ENCODE measurements around the gene KSR2.

Gene KSR2

DNA sequence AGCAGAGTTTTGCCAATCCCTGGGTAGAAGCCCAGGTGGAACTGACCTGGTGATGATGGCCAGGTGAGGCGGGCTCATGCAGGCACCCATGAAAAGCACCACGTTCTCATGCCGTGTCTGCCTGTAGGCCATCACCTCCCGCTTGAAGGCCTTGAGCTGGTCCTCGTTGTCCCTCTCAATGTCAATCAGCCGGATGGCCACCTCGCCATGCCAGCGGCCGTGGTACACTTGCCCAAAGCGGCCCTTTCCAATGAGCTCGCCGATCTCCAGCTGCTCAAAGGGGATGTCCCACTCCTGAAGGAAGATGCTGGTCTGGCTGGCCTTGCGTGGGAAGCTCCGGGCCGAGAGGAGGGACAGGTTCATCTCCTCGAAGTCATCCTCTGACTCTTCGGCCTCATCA lies 444.0 kb downstream of the KSR2 start:
- no peaks in the 10 kb centered on the region for H3K79me2 ChIP-seq (ENCODE audit: insufficient read depth, low read length)
- H3K27ac ChIP-seq (ENCODE audit: low read depth, low read length, poor library complexity, severe bottlenecking) = no peak overlapping the region
- no peaks in the 10 kb centered on the region for H3K4me1 ChIP-seq (ENCODE audit: insufficient read depth, low read length, severe bottlenecking)
- H2AFZ ChIP-seq (ENCODE audit: low read length) = no peak overlapping the region
- H3K9me3 ChIP-seq (ENCODE audit: low read length) = no peaks in the 10 kb centered on the region
- H4K20me1 ChIP-seq (ENCODE audit: insufficient read depth, low read length) = no peaks in the 10 kb centered on the region
- H3K27me3 ChIP-seq (ENCODE audit: insufficient read depth, low read length) = no peaks in the 10 kb centered on the region
- no peaks in the 10 kb centered on the region for H3K36me3 ChIP-seq (ENCODE audit: insufficient read depth, low read length)
- no peaks in the 10 kb centered on the region for H3F3A ChIP-seq (ENCODE audit: insufficient read depth, low read length)
- H3K9me2 ChIP-seq (ENCODE audit: low read depth, low read length) = no peaks in the 10 kb centered on the region
- H3K4me2 ChIP-seq (ENCODE audit: low read length) = no peak overlapping the region
- TF ChIP-seq, protein P1, sequence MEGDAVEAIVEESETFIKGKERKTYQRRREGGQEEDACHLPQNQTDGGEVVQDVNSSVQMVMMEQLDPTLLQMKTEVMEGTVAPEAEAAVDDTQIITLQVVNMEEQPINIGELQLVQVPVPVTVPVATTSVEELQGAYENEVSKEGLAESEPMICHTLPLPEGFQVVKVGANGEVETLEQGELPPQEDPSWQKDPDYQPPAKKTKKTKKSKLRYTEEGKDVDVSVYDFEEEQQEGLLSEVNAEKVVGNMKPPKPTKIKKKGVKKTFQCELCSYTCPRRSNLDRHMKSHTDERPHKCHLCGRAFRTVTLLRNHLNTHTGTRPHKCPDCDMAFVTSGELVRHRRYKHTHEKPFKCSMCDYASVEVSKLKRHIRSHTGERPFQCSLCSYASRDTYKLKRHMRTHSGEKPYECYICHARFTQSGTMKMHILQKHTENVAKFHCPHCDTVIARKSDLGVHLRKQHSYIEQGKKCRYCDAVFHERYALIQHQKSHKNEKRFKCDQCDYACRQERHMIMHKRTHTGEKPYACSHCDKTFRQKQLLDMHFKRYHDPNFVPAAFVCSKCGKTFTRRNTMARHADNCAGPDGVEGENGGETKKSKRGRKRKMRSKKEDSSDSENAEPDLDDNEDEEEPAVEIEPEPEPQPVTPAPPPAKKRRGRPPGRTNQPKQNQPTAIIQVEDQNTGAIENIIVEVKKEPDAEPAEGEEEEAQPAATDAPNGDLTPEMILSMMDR (IDR thresholded peaks at IDR 0.05; ENCODE audit: low read length) = no peak
- TF ChIP-seq EZH2 (IDR thresholded peaks at IDR 0.05; ENCODE audit: borderline replicate concordance, low read length) = no peak
- no peak overlapping the region for H3K4me3 ChIP-seq (ENCODE audit: low read depth, low read length, poor library complexity, severe bottlenecking)
- no peak overlapping the region for H3K9ac ChIP-seq (ENCODE audit: low read length)

DNA sequence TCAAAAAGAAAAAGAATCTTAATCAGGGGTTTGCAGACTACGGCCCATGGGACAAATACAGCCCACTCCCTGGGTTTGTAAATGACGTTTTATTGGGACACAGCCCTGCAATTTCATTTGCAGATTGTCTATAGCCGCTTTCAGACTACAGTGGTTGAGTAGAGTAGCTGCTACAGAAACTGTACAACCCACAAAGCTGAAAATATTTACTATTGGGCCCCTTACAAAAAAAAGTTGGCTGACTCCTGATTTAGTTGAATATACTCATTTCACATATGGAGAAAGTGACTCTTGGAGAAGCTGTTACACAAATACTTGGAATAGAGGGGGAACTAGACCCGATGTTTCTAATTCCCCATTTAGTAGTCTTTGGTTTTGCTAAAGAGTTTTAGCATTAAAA lies 444.8 kb downstream of the KSR2 start:
- H3K9ac ChIP-seq (ENCODE audit: low read length) = no peak overlapping the region
- no peak overlapping the region for H3K27ac ChIP-seq (ENCODE audit: low read depth, low read length, poor library complexity, severe bottlenecking)
- no peaks in the 10 kb centered on the region for H3K79me2 ChIP-seq (ENCODE audit: insufficient read depth, low read length)
- H3K4me3 ChIP-seq (ENCODE audit: low read depth, low read length, poor library complexity, severe bottlenecking) = no peak overlapping the region
- no peaks in the 10 kb centered on the region for H3K27me3 ChIP-seq (ENCODE audit: insufficient read depth, low read length)
- H4K20me1 ChIP-seq (ENCODE audit: insufficient read depth, low read length) = no peaks in the 10 kb centered on the region
- no peaks in the 10 kb centered on the region for H3K4me1 ChIP-seq (ENCODE audit: insufficient read depth, low read length, severe bottlenecking)
- H3K9me2 ChIP-seq (ENCODE audit: low read depth, low read length) = no peaks in the 10 kb centered on the region
- no peak overlapping the region for H2AFZ ChIP-seq (ENCODE audit: low read length)
- no peaks in the 10 kb centered on the region for H3K9me3 ChIP-seq (ENCODE audit: low read length)
- no peaks in the 10 kb centered on the region for H3K36me3 ChIP-seq (ENCODE audit: insufficient read depth, low read length)
- no peak overlapping the region for H3K4me2 ChIP-seq (ENCODE audit: low read length)
- TF ChIP-seq EZH2 (IDR thresholded peaks at IDR 0.05; ENCODE audit: borderline replicate concordance, low read length) = no peak
- TF ChIP-seq, protein P1 (IDR thresholded peaks at IDR 0.05; ENCODE audit: low read length) = no peak
- H3F3A ChIP-seq (ENCODE audit: insufficient read depth, low read length) = no peaks in the 10 kb centered on the region

DNA sequence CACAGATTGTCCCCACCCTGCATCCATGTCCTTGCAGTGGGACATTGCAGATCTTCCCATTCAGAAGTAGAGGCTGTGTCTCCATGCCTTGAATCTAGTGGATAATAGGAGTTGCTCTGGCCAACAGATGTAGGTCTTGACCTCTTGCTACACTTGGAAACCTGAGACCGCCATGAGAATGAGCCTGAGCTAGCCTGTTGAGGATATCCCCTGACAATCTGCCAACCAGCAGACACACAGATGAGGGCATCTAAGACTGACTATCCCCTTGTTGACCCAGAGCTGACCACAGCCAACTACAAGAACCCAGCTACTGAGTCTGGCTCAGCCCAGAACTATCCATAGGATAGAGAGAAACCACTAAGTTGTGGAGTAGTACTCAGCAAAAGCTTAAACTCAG lies 446.2 kb downstream of the KSR2 start:
- TF ChIP-seq, protein P1 (IDR thresholded peaks at IDR 0.05; ENCODE audit: low read length) = no peak
- TF ChIP-seq EZH2 (IDR thresholded peaks at IDR 0.05; ENCODE audit: borderline replicate concordance, low read length) = no peak
- Histone ChIP-seq H3K9me2 (ENCODE audit: low read depth, low read length) (no peaks in the 10 kb centered on the region), H3K9ac (ENCODE audit: low read length) (no peak overlapping the region), H3K79me2 (ENCODE audit: insufficient read depth, low read length) (no peaks in the 10 kb centered on the region), H3K27ac (ENCODE audit: low read depth, low read length, poor library complexity, severe bottlenecking) (no peak overlapping the region), H2AFZ (ENCODE audit: low read length) (no peak overlapping the region), H4K20me1 (ENCODE audit: insufficient read depth, low read length) (no peaks in the 10 kb centered on the region), H3K27me3 (ENCODE audit: insufficient read depth, low read length) (no peaks in the 10 kb centered on the region), H3K4me1 (ENCODE audit: insufficient read depth, low read length, severe bottlenecking) (no peaks in the 10 kb centered on the region), H3K4me3 (ENCODE audit: low read depth, low read length, poor library complexity, severe bottlenecking) (no peak overlapping the region), H3F3A (ENCODE audit: insufficient read depth, low read length) (no peaks in the 10 kb centered on the region), H3K36me3 (ENCODE audit: insufficient read depth, low read length) (no peaks in the 10 kb centered on the region), H3K4me2 (ENCODE audit: low read length) (no peak overlapping the region), H3K9me3 (ENCODE audit: low read length) (no peaks in the 10 kb centered on the region)
